HG03460 (cell line): ENCODE data around the gene PDLIM4.

Experiments
- ATAC-seq: cut with Tn5 transposase; IDR thresholded peaks from one replicate; pipeline ENCODE4 v1.9.1; 2021; ENCODE audit not compliant: unreplicated experiment

PDLIM4 gene

DNA sequence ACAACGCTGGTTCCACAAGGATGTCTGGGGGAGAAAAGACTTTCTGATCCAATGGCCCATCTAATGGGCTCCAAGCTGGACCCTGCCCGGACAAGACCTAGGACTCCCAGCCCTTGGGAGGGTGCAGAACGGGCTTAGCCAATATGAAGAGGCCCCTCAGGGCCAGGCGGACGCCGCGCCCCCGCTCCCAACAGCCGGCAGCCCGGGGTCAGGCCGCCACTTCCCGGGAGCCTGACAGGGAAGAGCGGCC lies 30.3 kb upstream of the PDLIM4 start:
- ATAC-seq = no peak

DNA sequence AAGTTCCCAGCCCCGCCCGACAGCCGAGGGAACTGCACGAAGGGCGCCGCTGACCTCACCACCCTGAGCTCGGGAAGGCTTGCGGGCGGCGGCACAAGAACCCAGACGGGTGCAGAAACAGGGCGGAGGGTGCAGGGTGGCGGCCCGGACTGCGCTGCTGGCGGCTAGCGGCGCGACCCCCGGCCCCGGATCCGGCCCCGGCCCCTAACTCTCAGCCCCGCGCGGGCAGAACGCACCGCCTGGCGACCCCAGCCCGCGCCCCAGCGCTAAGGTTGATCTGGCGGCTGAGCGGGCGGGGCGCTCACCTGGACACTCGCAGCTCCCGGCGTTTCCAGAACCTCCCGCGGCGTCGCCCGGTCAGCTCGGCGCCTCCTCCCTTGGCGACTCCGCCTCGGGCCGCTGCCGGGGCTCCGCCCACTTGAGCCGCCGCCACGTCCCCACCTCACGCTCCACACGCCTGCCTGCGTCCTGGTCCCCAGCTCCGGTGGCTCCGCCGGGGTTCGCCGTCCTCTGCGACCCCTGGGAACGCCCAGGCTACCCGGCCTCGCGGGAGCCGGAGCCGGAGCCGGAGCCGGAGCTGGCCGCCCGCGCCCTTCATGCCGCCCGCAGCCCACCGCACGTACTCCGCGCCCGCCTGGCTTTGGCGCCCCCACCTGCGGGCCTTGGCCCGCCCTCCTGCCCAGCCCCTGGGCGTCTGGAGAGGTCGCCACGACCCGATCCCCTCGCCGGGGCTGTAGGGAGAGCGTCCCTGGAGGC lies 29.8 kb upstream of the PDLIM4 start, which contains the start of gene P4HA2:
Gene P4HA2 (minus strand): TSS at position 369 of the 756 bp plus-strand sequence. CDS start 9,227 bp downstream, outside the sequence.
- peak; percentile 88 for ATAC-seq

DNA sequence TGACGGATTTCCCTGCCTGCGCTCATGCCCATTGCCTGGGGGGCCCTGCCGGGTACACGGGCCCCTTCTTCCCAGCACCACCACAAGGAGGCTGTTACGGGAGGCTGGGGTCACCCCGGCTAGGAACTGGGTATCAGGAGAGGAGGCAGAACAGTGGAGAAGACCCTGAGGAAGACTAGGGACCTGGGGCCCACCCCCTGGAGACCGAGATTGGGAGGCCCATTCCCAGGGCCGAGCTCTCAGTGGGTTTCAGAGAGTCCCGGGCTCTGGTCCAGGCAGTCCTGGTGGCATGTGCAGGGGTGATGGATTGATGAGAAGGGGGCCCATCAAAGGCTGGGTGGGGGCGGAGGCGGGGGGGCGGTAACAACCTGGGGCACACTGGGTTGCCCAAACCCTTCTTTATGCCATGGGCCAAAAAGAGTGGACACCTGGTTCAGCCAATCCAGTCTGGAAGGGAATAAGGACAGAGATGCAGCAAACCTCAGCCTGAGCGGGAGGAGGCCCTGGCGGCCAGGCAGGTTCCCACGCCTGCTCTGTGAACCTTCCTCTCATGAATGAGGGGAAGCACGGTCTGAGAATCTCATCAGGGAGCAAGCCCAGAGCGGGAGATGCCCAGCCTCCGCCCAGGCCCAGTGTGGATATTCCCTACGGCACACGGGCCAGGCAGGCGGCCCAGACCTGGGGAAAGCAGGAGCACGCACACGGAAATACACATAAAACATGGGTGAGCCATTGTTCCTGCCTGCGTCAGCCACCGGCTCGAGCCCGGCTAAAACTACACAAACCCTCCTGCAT lies 29.1 kb upstream of the PDLIM4 start:
- no peak for ATAC-seq

DNA sequence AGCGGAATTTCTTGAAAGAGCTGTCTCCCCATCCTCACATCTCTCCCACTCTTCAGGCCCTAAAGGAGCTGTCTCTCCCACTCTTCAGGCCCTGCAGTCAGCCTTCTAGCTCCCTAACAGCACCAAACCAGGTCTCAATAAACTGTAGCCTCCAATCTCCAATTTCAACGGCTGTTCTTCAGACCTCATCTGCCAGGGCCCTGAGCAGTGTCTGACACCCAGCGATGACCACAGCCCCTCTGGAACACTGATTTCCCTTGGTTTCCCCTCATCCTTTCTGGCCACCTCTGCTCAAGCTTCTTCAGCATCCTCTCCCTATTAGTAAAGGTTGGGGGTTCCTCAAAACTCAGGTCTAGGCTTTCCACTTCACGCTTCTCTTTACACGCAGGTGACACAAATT lies 28.3 kb upstream of the PDLIM4 start:
- ATAC-seq = no peak

DNA sequence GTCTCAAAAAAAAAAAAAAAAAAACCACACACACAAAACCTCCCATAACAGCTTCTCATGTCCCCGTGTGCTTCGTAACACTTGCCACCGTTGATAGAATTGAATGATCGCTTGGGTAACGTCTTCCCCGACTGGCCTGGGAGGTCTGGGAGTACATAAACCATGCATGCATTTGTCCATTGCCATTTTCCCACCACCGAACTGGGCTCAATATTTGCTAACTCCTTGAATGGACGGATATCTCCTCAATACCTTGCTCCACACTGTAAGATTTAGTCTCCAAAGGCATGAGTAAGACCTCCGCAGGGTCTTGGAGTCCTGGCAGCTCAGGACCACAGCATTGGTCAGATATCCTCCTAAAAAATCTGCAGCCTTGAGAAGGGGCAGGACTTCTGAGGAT lies 26.6 kb upstream of the PDLIM4 start:
- no peak for ATAC-seq

DNA sequence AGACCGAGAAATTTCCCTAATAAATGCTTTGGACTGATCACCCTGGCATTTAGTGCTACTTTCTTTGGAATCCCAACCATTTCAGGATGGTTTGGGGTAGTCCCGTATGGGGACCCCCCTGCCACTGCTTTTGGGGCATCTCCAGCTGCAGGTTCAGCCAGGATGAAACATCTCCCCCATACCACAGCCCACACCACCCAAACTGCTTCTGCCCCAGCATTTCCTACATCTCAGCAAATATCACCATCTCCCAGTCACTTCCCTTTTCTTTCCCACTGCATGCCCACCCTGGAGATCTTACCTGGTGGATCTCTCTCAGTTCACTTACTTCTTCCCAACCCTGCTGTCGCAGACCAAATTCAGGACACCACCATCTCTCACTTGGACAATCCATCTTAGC lies 25.0 kb upstream of the PDLIM4 start:
- no peak for ATAC-seq

DNA sequence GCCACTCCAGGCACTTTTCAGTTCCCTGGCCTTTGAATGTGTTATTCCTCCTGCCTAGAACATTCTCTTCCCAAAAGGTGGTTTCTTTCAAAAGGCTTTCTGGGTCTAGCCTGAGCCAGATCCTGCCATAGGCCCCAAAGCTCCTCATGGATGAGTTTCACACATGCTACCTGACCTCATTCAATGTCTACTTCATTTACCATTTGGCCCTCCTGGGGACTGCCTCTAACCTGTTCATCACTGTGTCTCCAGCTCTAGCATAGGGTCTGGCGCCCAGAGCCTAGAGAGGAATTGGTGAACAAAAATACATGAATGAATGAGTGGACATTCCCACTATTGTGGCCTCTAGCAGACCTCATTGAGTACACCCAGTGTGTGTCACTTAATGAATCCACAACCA lies 24.4 kb upstream of the PDLIM4 start:
- ATAC-seq = no peak

DNA sequence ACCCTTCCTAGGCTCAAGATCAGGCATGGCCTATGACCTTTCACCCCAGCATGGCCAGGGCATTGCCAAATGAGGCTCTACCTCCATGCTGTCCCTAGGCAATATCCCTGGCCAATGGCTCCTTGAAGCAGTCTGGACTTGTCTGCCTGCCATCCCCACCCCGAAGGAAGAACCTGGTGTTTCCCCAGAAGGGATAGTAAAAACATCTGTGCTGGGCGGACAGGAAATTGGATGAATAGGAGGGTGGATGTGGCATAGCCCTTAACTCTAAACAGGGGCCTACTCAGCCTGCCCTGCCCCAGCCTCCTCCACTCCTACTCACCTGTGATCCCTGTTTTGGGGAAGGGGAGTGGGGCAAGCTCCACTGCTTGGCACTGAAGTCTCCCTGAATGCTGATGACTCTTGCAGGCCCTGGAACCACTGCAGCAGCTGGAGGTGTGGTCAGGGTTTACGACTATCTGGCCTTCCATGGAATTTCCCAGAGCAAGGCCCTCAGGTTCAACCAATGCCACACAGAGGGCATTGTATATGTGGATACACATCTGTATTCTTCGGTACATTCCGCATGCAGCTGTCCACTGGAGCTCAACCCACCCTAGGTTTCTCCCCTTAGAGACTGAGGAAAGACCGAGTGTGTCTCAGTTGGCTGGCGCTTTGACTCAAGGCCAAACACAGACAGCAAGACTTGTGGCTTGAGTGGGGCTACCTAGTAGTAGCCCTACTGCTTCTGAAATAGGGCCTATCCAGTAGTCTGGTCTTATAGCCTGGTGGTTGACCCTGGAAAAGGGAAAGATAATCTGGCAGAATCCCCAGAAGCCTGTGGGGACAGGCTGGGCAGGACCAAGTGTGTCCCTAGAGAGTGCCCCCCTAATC lies 23.4 kb upstream of the PDLIM4 start:
- ATAC-seq = no peak

DNA sequence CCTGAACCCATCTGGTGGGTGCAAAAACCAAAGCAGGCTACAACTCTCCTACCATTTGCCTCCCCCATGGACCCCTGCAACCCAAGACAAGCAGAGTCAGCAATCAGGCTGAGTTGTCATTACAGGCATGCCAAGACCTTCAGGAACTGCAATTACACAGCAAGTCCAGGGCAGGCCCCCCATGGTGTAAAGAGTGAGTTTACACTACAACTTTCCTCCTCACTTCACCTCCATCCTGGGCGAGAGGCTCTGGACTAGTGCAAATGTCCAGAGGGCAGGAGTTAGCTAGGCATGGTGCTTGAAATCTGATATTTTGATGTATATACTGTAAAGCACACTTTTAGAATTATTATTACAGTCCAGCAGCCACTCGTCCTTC lies 22.8 kb upstream of the PDLIM4 start:
- no peak for ATAC-seq

DNA sequence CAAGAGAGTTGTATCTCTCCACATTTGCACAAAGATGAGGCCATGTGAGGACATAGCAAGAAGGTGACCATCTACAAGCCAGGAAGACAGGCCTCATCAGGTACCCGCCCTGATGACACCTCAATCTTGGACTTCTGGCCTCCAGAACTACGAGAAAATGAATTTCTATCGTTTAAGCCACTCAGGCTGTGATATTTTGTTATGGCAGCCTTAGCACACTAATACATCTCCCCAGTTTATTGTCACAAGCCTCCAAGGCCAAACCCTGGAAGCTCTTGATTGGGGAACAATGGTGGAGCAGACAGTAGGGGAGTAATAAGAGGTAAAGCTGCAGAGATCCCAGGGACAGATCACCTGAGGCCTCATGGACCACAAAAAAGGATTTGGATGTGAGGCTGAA lies 22.2 kb upstream of the PDLIM4 start:
- no peak for ATAC-seq

DNA sequence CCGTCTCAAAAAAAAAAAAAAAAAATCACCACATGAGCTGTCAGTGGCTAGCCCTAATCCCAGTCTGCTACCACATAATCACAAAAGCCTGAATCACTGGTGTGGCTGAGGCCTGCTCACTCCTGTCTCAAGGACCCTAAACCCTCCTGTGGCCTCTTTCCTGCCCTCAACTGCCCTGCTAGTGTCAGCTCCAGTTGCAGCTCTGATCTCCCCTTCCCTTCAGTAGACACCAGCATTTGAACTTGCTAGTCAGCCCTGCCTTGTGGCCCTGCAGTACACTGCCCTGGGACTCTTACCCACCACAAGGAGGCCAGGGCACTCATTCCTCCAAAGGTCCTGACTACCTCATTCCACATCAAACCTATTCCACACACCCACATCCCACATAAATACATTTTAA lies 20.4 kb upstream of the PDLIM4 start:
- ATAC-seq = no peak

DNA sequence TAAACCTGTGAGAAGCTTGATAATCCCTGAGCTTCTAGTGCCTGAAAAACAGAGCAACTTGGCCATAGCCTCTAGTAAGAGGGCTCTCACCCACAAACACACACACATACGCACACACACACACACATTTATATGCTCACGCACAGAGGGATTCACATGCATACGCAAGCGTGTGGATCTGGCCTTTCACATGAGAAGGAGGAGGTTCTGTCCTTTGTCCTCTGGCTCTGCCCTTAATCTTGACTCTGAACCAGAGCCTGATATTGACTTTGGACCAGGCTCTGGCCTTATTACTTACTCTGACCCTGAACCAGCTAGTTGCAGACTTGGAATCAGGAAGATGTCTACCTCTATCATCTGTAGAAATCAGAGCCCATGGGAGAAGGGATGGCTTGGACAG lies 19.8 kb upstream of the PDLIM4 start:
- ATAC-seq = no peak

DNA sequence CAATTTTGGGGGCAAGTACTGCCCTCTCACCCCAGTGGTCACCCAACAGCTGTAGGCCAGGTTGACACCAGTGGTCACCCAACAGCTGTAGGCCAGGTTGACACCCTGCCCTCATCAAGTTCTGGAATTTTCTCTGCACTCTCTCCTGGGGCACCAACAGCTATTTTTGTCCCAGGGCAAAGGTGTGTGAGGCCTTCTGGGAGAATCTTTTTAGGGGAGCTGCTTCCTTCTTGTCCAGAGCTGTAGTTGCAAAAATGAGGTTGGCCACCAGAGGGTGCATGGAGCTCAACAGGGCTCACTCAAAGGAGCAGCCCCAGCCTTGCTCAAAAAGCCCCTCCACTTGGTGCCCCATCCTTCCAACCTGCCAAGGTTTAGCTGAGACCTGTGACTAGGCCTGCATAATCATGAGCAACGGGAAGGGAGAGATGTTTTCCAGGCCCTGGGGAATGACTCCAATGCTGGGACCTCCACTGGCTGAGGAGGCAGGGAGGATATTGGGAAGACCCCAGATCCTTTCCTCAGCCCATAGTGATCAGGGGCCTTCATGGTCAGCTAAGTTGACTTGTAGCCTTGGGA lies 19.2 kb upstream of the PDLIM4 start:
- no peak for ATAC-seq

DNA sequence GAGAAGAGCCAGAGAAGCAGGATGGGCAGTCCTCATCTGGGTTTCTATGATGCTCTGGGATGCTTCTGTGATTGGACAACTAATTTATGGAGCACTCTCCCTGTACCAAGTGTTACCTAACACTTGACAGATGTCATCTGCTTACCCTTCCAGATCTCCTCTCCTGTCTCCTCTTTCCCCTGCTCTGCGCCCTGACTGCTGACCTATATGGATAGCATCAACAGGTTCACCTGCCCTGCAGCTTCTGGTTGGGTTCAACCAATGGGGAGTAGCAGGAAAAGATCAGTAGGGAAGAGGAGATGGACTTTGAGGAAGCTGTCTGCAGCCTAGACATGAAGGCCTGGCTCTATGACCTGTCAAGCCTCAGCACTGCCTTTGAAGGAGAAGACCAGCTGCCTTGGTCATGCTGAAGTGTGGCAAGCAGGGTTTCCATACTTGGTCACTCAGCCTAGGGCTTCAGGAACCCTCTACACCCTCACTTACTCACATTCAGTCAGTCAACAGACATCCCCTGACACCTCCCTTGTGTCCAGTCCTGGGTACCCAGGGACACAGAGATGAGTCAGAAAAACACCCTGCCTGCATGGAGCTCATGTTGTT lies 18.5 kb upstream of the PDLIM4 start:
- ATAC-seq = no peak

DNA sequence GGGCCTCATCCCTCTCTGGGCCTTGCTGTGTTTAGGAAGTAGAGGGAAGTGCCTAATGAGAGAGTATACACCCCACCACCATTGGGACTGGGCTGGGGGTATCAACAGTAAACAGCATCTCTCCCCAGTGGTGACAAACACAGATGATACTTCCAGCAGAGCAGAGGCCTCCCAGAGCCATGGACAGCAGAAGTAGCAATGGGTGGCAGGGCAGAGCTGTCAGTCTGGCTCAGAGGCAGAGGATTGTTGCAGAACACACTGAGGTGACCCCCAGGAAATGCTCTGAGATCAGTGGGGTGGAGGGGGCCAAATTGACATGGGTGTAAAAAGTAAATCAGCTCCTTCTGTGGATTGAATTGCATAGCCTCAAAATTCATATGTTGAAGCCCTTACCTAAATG lies 17.7 kb upstream of the PDLIM4 start:
- ATAC-seq = no peak

DNA sequence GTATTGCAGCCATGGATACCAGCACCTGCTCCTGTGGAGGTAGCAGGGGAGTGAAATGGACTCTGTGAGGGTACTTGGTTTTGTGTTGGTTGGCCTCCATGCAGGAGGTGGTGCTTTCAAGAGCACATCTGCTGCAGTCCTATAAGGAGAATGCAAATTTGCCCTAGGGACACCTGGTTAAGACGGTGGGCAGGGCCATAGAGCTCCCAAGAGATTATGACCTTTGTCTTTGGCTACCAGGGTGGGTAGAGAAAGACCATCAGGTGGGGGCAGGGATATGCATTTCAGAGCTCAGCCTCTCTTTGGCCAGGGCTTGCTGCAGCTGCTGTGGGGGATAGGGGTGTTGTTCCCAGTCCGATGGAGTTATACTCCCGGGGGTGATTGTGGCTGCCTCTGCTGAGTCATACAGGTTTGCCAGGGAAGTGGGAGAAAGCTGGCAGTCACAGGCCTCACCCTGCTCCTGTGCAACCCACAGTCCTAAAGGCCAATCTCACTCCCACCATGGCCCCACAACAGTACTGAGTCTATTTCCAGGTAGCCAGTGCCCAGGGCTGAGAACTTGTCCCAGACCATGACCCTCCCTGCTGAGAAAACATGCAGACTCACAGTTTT lies 14.0 kb upstream of the PDLIM4 start:
- no peak for ATAC-seq

DNA sequence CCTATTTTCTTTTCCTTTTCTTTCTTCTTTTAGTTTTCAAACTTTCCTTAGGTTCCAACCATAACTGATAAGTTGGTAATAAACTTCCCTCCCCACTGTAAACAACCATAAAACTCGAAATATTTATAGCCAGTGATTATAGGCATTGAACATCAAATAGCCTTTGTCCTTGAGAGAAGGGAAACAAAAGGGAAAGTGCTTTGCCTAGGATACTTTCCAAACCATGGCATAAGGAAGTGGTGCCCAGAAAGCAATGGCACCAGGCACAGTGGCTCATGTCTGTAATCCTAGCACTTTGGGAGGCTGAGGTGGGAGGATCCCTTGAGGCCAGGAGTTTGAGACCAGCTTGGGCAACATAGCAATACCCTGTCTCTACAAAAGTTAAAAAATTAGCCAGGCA lies 11.9 kb upstream of the PDLIM4 start:
- ATAC-seq = no peak

DNA sequence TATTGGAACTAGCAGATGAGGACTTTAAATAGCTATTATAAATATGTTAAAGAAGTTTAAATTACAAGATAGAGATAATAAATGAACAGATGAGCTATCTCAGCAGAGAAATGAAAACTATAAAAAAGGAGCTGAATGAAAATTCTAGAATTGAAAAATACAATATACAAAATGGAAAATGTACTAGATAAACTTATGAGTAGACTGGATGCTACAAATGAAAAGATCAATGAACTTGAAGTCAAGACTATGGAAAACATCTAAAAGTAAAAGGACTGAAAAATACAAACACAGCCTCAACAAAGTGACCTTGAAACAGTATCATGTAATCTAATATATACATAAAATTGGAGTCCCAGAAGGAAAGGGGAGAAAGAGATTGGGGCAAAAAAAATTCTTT lies 10.7 kb upstream of the PDLIM4 start:
- no peak for ATAC-seq

DNA sequence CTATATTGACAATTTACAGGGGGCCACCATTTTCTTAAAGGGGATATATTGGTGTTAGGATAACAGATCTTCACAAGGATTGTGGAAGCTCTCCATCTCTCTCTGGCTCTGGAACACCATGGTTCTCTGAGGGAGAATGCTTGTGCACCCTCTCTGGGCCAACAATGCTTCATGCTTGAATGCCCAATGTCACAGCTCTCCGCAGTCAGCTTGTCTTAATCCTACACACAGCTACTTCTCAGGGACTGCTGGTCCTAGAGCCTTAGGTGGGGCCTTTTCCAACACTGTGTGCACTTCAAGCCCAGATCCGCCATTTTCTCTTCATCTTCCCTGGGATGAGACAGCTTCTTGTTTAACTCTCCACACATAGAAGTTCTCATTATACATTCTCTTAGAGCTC lies 6.9 kb upstream of the PDLIM4 start:
- ATAC-seq = no peak

DNA sequence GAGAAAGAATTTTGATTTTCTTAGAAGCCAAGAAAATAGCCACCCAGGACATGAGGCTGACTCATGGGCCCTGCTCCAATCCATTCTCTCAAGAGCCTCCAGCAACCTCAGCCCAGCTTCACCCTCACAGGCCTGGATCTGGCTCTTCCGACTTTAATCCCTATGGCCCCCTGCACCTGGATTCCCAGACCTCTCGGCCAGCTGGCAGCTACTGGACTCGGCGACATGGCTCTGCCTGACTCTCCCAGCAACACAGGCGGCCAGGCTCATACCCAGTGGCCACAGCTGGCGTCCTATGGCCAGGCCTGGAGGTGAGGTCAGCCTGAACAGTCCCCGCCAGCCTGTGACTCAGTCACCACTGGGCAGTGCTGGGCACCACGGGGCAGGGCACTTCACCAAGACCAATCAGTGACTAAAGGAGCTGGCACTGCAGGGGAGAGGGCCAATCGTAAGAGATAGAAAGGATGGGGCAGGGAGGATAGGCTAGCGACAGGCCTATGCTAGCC lies 6.2 kb upstream of the PDLIM4 start:
- ATAC-seq = no peak
